UCSD-AML1 (cell line): Measurements from ENCODE around the gene FAM83G.
"Not testable (repeated sequence)": the region's sequence is repeated elsewhere in the genome, so short reads cannot be mapped to it uniquely, and the experiment has no call there.

Experiments
- DNase-seq: peaks from one replicate; lab custom pipeline; 2025; ENCODE audit not compliant: unreplicated experiment; lab: John Stamatoyannopoulos, UW

The FAM83G gene

DNA sequence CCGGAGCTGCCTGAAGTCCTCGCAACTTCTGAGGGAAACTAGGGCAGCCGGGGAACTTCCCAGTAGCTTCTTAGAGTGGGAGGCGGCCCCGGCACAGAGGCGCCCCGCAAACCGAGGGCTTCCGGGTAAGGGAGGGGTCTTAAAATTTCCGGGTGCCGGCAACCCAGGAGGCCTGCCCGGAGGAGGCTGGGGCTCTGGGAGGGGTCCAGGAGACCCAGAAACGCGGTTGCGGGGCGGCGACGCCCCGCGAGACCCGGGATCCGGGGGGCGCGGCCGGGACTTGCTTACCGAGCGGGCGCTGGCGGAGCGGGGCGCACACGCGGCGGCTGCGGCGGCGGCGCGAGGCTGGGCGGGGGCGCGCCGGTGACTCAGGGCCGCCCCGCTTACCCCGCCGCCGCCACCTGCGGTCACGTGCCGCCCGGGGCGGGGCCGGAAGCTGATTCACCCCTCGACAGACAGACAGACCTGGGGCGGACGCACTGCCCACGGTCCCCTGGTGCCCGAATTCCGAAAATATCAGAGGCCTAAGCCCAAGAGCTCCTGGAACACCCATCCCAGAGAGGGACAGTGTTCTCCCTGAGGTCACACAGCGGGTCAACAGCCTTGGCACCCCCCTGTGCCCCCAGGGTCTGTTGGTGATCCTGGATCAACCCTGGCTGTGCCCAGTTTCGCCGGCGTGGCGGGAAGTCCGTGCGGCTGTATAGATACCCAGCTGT is at the start of gene FAM83G:
TSS of gene FAM83G (minus strand) at position 344 of the 716 bp plus-strand sequence. CDS start 723 bp downstream, outside the sequence.
- DNase-seq, result no peak

DNA sequence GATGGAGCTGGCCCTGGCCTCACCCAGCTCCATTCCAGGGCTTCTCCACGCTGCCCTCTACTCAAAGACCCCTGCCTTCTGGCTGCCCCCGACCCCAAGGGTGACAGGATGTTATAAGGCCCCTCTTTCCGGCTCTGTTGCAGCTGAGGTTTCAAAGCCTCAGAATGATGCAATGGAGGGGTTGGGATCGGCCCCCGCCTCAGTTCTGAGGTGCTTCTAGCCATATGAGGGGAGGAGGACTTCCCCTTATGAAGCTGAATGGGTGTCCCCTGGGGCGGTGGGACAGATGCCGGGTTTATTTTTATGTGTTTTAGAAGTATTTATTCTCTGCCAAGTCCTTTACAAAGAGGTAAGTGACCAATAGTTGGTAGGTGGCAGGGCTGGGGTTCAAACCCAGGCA is 44.3 kb upstream of the FAM83G start:
- DNase-seq, result not testable (repeated sequence)

DNA sequence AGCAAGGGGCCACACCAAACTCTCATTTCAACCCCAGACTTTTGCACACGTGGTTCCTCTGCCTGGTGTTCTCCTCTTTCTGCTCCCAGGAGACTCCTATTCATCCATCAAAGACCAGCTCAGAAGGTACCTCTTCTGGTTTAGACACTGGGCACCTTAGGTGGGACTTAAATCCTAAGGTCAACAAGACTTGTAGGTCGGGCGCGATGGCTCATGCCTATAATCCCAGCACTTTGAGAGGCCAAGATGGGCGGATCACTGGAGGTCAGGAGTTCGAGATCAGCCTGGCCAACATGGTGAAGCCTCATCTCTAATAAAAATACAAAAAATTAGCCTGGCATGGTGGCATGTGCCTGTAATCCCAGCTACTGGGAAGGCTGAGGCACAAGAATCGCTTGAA is 42.9 kb upstream of the FAM83G start:
- not testable (repeated sequence) for DNase-seq

- DNase-seq, result not testable (repeated sequence)
These were observed 42.3 kb upstream of the FAM83G start, which contains the start of gene GRAP for GRCh38 chr17:19046782-19047375. GRAP (minus strand) TSS chr17:19046957; CDS start chr17:19046926, 31 bp downstream.

DNA sequence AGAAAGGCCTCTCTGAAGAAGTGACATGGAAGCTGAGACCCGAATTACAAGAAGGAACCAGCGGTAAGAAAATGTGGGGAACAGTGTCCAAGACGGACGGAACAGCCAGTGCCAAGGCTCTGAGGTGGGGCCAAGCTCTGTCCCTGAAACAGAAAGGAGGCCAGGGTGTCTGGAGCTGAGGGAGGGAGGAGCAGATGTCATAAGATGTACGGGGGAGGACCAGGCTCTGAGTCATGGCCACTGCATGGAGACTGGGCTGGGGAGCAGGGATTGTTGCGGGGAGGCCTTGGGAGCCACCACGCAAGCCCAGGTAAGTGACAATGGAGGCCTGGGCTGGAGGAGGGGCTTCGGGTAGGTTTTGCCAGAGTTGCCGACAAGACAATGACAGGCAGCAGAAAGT is 40.1 kb upstream of the FAM83G start:
- DNase-seq, result not testable (repeated sequence)

DNA sequence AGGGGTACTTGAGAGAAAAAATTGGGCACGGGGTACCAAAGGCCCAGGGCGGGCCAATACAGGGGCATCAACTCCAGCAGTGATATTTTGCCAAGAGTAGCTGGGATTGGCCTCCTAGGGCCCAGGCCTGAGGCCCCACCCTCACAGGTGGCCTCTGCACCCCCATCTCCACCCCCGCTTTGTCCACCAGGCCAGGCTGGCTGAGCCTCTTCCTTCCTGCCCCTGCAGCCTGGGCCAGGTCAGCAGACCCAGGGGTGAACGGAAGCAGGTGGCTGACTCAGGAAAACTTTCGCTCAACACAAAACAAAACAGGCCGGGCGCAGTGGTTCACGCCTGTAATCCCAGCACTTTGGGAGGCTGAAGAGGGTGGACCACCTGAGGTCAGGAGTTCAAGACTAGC is 38.5 kb upstream of the FAM83G start:
- DNase-seq, result not testable (repeated sequence)

GRCh38 chr17:19042369-19042768 is 37.8 kb upstream of the FAM83G start:
- not testable (repeated sequence) for DNase-seq

DNA sequence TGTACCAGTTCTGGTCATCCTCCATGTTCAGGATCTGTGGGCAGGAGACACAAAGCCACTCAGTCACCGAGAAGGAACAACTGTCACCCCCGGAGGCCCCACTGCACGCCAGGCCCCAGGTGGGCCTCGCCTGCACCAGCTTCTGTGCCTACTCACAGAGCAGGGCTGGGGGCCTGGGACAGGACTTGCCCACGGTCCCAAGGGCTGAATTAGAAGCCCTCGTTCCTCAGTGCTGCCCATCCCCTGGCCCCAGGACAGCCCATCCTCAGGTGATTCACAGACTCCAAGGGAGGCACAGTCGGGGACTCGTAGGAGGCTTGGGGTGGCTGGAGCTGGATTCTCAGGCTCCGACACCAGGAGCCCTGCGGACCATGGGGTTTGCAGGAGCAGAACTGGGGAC is 37.3 kb upstream of the FAM83G start:
- not testable (repeated sequence) for DNase-seq

GRCh38 chr17:19040350-19040749 is 35.8 kb upstream of the FAM83G start:
- not testable (repeated sequence) for DNase-seq

DNA sequence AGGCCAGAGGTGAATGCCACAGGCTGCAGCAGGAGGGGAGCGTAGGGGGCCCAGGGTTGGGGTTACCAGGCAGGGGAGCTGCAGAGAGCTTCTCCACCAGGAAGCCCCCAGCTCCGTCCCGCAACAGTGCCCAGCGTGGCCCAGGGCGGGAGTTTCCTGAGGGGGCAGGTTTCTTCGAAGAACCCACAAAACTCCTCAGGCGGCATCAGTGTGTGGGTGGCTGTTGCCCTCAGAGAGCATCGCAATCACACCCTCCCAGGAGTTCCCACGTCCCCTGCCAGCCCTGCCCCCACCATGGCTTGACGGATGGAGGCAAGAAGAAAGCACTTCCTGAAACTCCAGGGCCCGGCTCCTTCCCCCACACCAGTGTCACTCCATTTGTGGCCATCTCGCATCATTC is 34.2 kb upstream of the FAM83G start:
- not testable (repeated sequence) for DNase-seq

- not testable (repeated sequence) for DNase-seq
These were observed 33.4 kb upstream of the FAM83G start for GRCh38 chr17:19038007-19038406.

- DNase-seq, result not testable (repeated sequence)
These were observed 33.0 kb upstream of the FAM83G start for GRCh38 chr17:19037547-19037946.

DNA sequence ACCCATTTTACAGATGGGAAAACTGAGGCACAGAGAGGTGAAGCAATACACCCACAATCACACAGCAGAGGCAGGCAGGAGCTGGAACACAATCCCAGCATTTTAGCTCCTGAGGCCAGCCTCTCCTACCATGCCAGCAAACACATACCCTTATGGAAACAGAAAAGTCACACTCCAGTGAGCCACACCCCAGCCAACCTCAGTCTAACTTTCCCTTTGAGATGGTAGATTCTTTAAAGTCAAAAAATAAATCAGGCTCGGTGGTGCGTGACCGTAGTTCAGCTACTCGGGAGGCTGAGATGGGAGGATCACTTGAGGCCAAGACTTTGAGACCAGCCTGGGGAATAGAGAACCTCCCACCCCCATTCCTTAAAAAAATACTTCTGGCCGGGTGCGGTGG is 31.6 kb upstream of the FAM83G start:
- not testable (repeated sequence) for DNase-seq

- not testable (repeated sequence) for DNase-seq
These were observed 27.9 kb upstream of the FAM83G start for GRCh38 chr17:19032377-19032988.

GRCh38 chr17:19031729-19032128 is 27.2 kb upstream of the FAM83G start:
- not testable (repeated sequence) for DNase-seq

- DNase-seq, result not testable (repeated sequence)
These were observed 26.3 kb upstream of the FAM83G start for GRCh38 chr17:19030771-19031449.

GRCh38 chr17:19029740-19030139 is 25.2 kb upstream of the FAM83G start:
- DNase-seq, result not testable (repeated sequence)

- not testable (repeated sequence) for DNase-seq
These were observed 24.1 kb upstream of the FAM83G start for GRCh38 chr17:19028671-19029070.

- DNase-seq, result no peak
These were observed 19.8 kb upstream of the FAM83G start for GRCh38 chr17:19024101-19025078.
